Hepatocyte (in vitro differentiated cells): ENCODE results near the gene MINDY4. TPM values are rescaled to one million over a fixed set of nuclear protein-coding genes. Genes with fewer than 3 reads are reported as not detected.

ENCODE experiments used
- DNase-seq: peaks from one replicate; pipeline ENCODE4 v3.0.0-alpha.2; 2016; ENCODE audit warnings: low spot score
- H2AFZ ChIP-seq: fragments of 200-600 bp; sonication (generic); 2 replicates; pipeline ENCODE4 v1.6.0; 2016; ENCODE audit warnings: antibody characterized with exemption, mild to moderate bottlenecking
- H3K27ac ChIP-seq: fragments of 200-600 bp; sonication (generic); 2 replicates; pipeline ENCODE4 v1.5.1; 2016; ENCODE audit warnings: mild to moderate bottlenecking
- H3K27me3 ChIP-seq: fragments of 200-600 bp; sonication (generic); 2 replicates; pipeline ENCODE4 v1.6.1; 2016
- H3K36me3 ChIP-seq: fragments of 200-600 bp; sonication (generic); replicated peaks from 2 replicates; pipeline ENCODE4 v1.5.1; 2016; ENCODE audit warnings: low read depth; ENCODE audit not compliant: insufficient read depth
- H3K4me1 ChIP-seq: fragments of 200-600 bp; sonication (generic); 2 replicates; pipeline ENCODE4 v1.5.1; 2016; ENCODE audit warnings: mild to moderate bottlenecking, moderate library complexity; ENCODE audit not compliant: insufficient read depth
- H3K4me2 ChIP-seq: fragments of 200-600 bp; sonication (generic); 2 replicates; pipeline ENCODE4 v1.6.0; 2016
- H3K4me3 ChIP-seq: fragments of 200-600 bp; sonication (generic); 2 replicates; pipeline ENCODE4 v1.5.1; 2016; ENCODE audit warnings: mild to moderate bottlenecking
- H3K79me2 ChIP-seq: fragments of 200-600 bp; sonication (generic); 2 replicates; pipeline ENCODE4 v1.6.0; 2017; ENCODE audit warnings: mild to moderate bottlenecking
- H3K9me2 ChIP-seq: fragments of 200-600 bp; sonication (generic); replicated peaks from 2 replicates; pipeline ENCODE4 v1.6.0; 2017; ENCODE audit warnings: mild to moderate bottlenecking; ENCODE audit not compliant: insufficient read depth
- H3K9me3 ChIP-seq: fragments of 200-600 bp; sonication (generic); 2 replicates; pipeline ENCODE4 v1.5.1; 2016; ENCODE audit warnings: low read depth, mild to moderate bottlenecking
- H4K20me1 ChIP-seq: fragments of 200-600 bp; sonication (generic); 2 replicates; pipeline ENCODE4 v1.6.0; 2016; ENCODE audit warnings: mild to moderate bottlenecking; ENCODE audit not compliant: insufficient read depth, poor library complexity, severe bottlenecking
- EZH2 ChIP-seq: fragments of 200-600 bp; sonication (generic); IDR thresholded peaks from 2 replicates; pipeline ENCODE4 v1.6.1; 2016; ENCODE audit warnings: antibody characterized with exemption, mild to moderate bottlenecking, borderline replicate concordance
- EZH2phosphoT487 ChIP-seq: fragments of 200-600 bp; sonication (generic); IDR thresholded peaks from one replicate; pipeline ENCODE4 v1.6.1; 2018; ENCODE audit warnings: antibody characterized with exemption, mild to moderate bottlenecking, low read depth, moderate library complexity; ENCODE audit not compliant: unreplicated experiment, severe bottlenecking
- WGBS: methylation state at CpG from one replicate; pipeline ENCODE4 v1.1.6; 2016; ENCODE audit warnings: low lambda C conversion rate; ENCODE audit errors: missing lambda C conversion rate; 5-methylcytosine and 5-hydroxymethylcytosine counted together
- polyA plus RNA-seq: library from polyadenylated mRNA; unstranded; fragments of >200 nt; fragmentation: Nextera tagmentation; extraction: Ambion mirVana; gene quantifications from 2 replicates; pipeline ENCODE4 v1.2.1, GENCODE V29; 2016
- total RNA-seq: library from RNA; depleted of rRNA; stranded (reverse); fragments of >200 nt; gene quantifications from 2 replicates; pipeline ENCODE4 v1.2.3, GENCODE V29; 2014
- TF ChIP-seq, protein P1 (sequence below): fragments of 200-600 bp; sonication (generic); IDR thresholded peaks from 2 replicates; pipeline ENCODE4 v1.5.1; 2016; ENCODE audit warnings: antibody characterized with exemption, mild to moderate bottlenecking; ENCODE audit not compliant: poor library complexity

MINDY4 gene
- total and polyA plus RNA-seq, 2 experiments from 2014 or later, result 4.4 to 6.3 TPM

DNA sequence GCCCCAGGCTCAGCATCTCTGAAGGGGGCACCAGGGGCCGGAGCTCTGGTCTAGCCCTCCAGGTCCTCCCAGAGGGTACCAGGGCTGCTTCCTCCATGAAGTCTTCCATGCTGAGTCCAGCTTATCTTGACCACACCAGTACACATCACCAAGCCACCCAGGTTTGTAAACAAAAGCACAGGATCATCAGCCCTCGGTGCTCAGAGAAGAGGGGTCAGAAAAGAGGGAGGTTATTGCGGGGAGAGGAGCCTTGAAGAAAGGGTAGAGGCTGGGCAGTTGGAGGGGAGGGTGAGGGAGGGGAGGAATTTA lies 164.3 kb downstream of the MINDY4 start:
- no peak overlapping the region for H3K27ac ChIP-seq
- TF ChIP-seq EZH2phosphoT487, result no peak
- peaks cover 18% of the 10 kb centered on the region for H3K4me1 ChIP-seq
- H3K4me3 ChIP-seq, result no peak overlapping the region
- DNase-seq, result peak; percentile 2
- H3K27me3 ChIP-seq, result no peaks in the 10 kb centered on the region
- no peak overlapping the region for H3K4me2 ChIP-seq
- H3K9me3 ChIP-seq, result no peaks in the 10 kb centered on the region
- no peaks in the 10 kb centered on the region for H3K36me3 ChIP-seq
- H4K20me1 ChIP-seq, result no peaks in the 10 kb centered on the region
- WGBS, result 77% methylated on average over 3 of the region's 3 CpGs
- H2AFZ ChIP-seq, result no peak overlapping the region
- H3K79me2 ChIP-seq, result no peaks in the 10 kb centered on the region
- H3K9me2 ChIP-seq, result no peaks in the 10 kb centered on the region

DNA sequence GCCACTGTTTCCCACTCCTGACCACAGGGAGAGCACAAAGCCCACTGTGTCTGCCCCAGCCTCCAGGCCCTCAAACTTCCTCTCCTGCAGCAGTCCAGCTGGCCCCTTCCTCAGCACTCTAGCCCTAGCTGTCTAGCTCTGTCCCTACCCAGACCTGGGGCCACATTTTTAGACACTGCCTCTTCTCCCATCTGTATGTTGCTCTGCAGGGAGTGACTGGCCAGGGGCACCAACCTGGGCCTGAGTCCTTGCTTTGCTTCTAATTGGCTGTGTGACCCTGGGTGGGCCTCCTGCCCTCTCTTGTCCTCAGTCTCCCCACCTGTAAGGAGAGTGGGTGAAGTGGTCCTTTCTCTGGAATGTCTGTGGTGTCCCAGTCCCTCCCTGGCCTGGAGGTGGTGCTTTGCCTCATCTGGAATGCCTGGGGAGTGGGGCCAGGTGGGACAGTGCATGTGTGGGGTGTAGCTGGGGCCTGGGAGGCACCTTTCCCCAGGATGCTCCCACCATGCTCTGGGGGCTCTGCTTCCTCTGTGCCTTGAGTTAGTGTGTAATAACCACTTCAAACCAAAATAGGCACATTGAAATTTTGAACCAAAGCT lies 165.5 kb downstream of the MINDY4 start:
- no peaks in the 10 kb centered on the region for H4K20me1 ChIP-seq
- H3K9me3 ChIP-seq, result no peaks in the 10 kb centered on the region
- peaks cover 12% of the 10 kb centered on the region for H3K4me1 ChIP-seq
- no peak for DNase-seq
- H3K4me3 ChIP-seq, result no peak overlapping the region
- H3K4me2 ChIP-seq, result no peak overlapping the region
- no peaks in the 10 kb centered on the region for H3K9me2 ChIP-seq
- no peaks in the 10 kb centered on the region for H3K79me2 ChIP-seq
- TF ChIP-seq, protein P1, sequence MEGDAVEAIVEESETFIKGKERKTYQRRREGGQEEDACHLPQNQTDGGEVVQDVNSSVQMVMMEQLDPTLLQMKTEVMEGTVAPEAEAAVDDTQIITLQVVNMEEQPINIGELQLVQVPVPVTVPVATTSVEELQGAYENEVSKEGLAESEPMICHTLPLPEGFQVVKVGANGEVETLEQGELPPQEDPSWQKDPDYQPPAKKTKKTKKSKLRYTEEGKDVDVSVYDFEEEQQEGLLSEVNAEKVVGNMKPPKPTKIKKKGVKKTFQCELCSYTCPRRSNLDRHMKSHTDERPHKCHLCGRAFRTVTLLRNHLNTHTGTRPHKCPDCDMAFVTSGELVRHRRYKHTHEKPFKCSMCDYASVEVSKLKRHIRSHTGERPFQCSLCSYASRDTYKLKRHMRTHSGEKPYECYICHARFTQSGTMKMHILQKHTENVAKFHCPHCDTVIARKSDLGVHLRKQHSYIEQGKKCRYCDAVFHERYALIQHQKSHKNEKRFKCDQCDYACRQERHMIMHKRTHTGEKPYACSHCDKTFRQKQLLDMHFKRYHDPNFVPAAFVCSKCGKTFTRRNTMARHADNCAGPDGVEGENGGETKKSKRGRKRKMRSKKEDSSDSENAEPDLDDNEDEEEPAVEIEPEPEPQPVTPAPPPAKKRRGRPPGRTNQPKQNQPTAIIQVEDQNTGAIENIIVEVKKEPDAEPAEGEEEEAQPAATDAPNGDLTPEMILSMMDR, result no peak
- no peak for TF ChIP-seq EZH2phosphoT487
- TF ChIP-seq EZH2, result no peak
- H3K27ac ChIP-seq, result no peak overlapping the region
- H3K36me3 ChIP-seq, result no peaks in the 10 kb centered on the region
- H2AFZ ChIP-seq, result no peak overlapping the region
- H3K27me3 ChIP-seq, result no peaks in the 10 kb centered on the region

DNA sequence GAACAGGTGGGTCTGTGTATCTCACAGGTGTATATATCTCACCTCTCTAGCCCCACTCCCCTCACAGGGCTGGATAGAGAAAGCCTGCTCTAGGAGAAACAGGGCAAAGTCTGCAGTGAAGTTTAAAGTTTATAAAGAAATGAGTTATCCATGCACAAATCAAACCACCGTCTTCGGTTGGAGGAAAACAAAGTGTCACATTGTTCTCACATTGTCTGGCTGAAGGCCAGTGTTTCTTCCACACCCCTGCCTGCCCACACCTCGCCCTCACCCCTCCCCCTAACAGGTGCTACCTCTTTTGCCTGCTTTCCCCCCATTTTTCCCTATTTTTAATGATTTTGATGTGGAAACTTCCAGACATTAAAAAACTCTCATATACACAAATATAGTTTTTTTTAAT lies 166.2 kb downstream of the MINDY4 start:
- no peak overlapping the region for H3K27ac ChIP-seq

DNA sequence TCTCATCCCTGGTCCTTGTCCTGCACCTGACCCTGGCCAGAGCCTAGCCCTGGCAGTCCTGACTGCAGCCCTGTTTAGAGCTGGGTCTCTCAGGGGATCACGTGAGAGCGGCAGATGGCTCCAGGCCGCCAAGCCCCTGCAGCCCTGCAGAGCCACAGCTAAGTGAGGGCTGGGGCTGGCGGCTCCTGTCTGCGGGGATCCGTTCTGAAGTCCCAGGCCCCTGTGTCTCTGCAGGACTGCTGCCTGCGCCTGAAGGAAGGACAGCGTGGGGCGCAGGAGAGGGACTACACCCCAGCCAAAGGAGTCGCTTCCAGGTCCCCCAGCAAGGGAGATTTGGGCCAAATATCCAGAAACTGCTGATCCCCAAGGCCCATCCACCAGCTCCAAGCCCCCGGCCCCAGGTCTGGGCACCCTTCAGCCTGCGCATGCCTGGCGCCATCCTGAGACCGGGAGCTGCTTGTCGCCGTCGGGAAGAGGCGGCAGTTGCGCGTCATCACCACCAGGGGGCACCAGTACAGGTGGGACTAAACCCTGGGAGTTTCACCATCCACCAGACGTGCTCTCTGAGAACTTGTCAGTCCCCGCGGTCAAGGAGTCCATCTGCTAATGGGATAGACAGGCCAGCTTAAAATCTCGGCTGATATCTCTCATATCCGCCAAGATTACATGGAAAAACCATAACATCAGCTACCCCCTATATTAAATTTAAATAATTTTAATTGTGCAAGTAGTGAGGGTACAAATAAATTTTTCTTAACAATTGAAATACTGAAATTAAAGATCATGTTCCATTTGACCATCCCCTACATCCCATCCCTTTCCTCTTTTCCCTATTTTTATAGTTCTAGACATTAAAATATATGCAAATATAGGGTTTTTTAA lies 167.5 kb downstream of the MINDY4 start:
- peaks cover 3% of the 10 kb centered on the region for H3K4me1 ChIP-seq
- peak overlapping the region; percentile 73 for H3K4me2 ChIP-seq
- DNase-seq, result peak; percentile 89
- no peaks in the 10 kb centered on the region for H4K20me1 ChIP-seq
- peak overlapping the region; percentile 65 for H2AFZ ChIP-seq
- TF ChIP-seq EZH2 (no peak), EZH2phosphoT487 (no peak)
- TF ChIP-seq, protein P1, result peak; percentile 95
- no peaks in the 10 kb centered on the region for H3K9me2 ChIP-seq
- H3K9me3 ChIP-seq, result no peaks in the 10 kb centered on the region
- H3K27me3 ChIP-seq, result no peaks in the 10 kb centered on the region
- H3K79me2 ChIP-seq, result no peaks in the 10 kb centered on the region
- 8% methylated on average over 25 of the region's 25 CpGs for WGBS
- no peak overlapping the region for H3K27ac ChIP-seq
- H3K36me3 ChIP-seq, result no peaks in the 10 kb centered on the region
- no peak overlapping the region for H3K4me3 ChIP-seq

More for the DNA sequence above, 166.2 kb downstream of the MINDY4 start:
- no peak for DNase-seq
- TF ChIP-seq EZH2 (no peak), EZH2phosphoT487 (no peak)
- TF ChIP-seq, protein P1, result no peak
- peaks cover 5% of the 10 kb centered on the region for H3K4me1 ChIP-seq
- H3K4me2 ChIP-seq, result no peak overlapping the region
- no peak overlapping the region for H3K4me3 ChIP-seq
- no peaks in the 10 kb centered on the region for H3K9me2 ChIP-seq
- H2AFZ ChIP-seq, result no peak overlapping the region
- 56% methylated on average over 3 of the region's 3 CpGs for WGBS
- no peaks in the 10 kb centered on the region for H3K27me3 ChIP-seq
- H3K36me3 ChIP-seq, result no peaks in the 10 kb centered on the region
- H4K20me1 ChIP-seq, result no peaks in the 10 kb centered on the region
- H3K79me2 ChIP-seq, result no peaks in the 10 kb centered on the region
- H3K9me3 ChIP-seq, result no peaks in the 10 kb centered on the region
